GM15510 (cell line): ENCODE data around the gene AK8.

Experiments used
- POLR2A ChIP-seq: IDR thresholded peaks from 3 replicates; pipeline ENCODE4 v1.6.1; 2011; ENCODE audit warnings: borderline replicate concordance; ENCODE audit not compliant: insufficient read length; ENCODE audit errors: extremely low read depth

AK8 gene

DNA sequence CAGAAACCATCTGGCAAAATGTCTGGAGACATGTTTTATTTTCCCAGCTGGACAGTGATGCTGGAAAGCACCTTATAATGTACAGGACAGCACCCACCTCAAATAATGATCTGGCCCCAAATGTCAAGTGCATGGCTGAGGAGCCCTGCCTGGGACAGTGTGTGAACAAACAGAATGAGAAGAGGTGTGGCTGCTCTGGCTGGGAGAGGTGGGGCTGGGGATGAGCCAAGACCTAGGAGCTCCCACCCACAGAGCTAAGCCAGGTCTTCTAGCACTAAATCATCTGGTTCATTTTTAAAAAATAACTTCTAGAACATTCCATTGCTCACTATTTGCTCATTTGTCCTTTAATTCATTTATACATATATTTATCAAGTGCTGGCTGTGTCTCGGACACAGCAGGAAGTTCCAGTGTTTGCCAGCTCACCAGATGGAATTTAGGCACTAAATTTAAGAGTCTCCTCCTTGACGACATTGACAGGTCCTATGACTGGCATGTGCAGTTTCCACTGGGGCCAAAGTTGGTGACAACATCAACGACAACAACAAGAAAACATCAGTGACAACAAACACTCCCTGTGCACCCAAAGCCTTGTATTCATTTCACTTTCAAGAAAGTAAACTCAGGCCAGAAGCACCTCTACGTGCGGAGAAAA lies 148.7 kb downstream of the AK8 start:
- TF ChIP-seq POLR2A = no peak

DNA sequence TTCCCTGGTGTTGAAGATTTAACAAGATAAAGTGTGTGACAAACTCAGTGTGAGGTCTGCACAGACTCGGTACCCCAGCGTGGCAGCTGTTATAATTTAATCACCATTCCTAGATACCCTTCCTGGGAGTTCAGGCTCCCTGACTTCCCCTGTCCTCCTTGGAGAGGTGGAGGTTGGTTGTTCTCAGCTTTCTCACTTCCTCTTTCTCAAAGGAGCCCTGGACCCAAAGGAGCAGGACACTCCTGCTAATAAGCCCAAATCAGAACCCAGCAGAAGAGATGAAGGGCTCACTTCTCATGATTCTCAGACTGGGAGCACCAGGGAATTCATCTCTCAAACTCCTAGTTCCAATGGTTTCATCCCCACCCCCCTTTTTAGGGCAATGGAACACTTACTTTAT lies 149.6 kb downstream of the AK8 start:
- no peak for TF ChIP-seq POLR2A

DNA sequence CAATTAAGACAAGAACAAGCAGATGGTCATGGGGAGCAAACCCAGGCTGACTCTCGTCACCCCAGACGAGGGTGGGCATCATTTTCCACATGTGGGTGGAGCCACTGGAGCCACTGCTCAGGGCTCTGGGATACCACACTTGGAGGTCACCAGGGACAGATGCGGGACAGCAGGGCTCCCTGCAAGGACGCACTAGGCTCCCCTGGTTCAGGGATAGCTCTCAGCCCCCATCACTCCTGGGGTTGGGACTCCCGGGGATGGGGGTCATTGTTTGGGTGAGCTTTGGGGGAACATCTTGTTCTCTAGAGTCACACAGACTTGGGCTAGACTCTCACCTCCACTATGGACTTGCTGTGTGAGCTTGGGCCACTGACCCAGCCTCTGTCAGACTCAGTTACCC lies 150.0 kb downstream of the AK8 start:
- no peak for TF ChIP-seq POLR2A

DNA sequence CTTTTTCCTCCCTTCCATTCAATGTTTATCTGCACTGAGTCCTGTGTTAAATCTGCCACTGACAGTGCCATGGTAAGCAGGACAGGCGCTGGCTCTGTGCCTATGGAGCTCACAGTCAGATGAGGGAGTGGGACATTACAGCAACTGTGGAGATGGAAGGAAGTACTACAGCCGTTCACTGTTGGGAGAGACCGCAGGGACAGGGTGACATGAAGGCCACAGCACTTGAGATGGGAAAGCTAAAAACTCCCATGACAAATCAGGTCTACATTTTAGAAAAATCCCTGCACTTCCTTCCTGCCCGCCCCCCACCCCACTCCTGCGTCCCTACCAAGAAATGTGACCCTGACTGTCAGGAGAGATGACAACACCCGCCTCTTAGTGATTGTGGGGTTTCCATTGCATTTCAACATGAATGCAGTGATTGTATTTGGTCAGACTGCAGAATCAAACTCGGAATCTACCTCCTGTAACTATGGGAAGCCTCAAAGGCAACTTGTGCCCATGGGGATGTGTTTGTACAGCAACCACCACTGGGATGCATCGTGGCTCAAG lies 151.4 kb downstream of the AK8 start:
- TF ChIP-seq POLR2A = no peak

DNA sequence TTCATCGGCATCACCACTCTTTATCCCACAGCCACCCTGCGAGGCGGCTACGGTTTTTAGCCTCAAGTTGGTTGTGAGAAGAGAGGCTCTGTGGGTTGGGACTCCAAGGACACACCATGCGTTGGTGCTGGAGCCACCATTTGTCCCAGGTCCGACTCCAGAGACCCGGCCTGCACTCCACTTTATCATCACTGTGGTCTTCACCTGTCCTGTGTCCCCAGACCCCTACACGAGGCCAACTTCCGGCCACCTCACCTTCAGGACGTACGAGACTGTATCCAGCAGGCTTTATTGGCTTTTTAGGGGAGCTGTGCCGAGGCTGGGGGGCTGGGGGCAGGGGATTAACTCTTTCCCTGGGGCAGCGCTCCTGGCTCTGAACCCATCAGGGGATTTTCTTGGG lies 152.8 kb downstream of the AK8 start:
- no peak for TF ChIP-seq POLR2A

DNA sequence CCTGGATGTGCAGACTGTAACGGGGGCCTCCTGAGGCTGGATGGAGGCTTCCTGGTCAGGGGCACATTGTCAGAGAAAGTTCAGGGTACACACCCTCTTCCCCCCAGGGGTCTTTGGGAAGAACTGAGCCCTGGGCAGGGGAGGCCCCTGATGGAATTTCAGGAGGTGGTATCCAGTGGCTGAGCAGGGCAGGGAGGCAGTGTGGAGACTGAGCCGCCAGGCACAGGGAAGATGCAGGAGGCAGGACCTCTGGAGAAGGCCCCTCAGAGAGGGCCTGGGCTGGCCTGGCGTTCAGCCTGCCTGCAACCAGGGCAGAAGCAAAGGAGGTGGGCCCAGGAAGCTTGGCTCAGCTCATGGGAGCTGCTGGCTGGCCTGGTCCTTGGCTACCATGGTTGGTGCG lies 154.3 kb downstream of the AK8 start:
- no peak for TF ChIP-seq POLR2A

DNA sequence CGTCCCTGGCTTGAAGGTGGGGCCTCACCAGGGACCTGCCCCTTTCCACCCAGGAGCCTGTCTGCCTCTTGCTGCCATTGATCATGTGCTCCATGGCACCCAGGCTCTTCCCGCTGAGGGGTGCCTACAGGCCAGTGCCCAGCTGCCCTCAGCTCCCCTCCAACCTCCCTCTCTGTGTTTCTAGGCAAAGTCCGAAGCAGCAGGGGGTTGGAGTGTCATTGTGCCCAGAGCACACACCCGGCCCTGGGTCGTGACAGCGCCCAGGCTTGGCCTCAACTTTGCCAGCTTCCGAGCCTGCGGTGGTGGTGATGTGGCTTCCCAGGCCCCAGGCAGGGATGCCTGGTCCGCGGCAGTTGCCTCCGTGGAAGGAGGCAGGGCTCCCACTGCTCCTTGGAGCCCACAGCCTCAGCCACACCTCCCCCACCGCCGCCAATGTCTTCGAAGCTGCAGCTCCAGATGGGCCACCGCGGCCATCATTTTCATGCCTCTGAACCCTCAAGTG lies 155.5 kb downstream of the AK8 start:
- no peak for TF ChIP-seq POLR2A

DNA sequence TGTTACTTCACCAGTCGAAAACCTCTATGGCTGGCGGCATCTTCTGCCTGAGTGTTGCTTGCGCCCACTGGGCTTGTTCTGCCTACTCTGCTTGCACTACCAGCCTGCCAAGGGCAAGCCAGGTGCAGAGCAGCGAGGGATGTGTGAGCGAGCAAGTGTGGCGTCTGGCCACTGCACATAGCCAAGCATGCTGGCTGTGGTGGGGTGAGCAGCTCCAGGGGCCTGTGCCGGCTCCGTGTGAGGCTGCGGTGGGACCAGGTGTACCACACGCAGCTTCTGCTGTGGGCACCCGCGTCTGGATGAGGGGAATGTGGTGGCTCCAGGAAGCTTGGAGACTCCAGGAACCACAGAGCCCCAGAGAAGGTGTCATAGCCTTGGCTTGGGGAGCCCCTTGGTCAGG lies 156.4 kb downstream of the AK8 start:
- TF ChIP-seq POLR2A = no peak

DNA sequence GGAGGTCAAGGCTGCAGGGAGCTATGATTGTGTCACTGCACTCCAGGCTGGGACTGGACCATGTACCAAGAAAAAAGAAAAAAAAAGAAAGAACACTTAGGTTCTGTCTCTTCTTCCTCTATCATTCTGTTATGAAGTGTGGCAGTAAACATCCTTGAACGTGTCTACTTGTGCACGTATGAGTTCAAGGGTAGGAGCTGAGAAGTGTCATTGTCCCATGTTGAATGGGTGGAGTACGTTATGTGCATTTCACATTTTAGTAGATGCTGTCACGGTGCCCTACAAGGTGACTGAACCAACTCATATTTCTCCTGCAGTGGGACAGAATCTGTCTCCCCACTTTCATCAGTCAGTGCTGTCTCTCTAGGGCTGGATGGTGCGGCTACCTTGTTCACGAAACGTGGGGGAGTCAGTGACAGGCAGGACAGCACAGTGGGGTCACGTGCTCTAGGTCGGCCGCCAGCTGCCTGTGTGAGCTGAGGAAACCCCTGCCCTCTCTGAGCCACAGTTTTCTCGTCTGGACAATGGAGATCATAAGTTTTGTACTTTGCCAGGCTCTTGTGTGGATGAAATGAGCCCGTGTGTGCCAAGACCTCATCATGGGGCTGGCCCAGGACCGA lies 160.6 kb downstream of the AK8 start:
- no peak for TF ChIP-seq POLR2A

DNA sequence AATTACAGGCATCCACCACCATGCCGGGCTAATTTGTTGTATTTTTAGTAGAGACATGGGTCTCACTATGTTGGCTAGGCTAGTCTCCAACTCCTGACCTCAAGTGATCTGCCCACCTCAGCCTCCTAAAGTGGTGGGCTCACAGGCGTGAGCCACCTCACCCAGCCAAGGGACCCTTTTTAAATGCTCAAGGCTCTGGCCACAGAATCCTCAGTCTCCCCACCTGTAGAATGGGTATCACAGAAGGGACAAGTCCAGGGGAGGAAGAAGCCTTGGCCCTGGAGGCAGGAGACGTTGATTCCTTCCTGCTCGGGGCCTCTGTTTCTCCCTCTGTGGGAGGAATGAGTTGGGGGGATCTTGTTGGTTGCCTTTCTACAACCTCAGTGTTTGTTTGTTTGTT lies 162.1 kb downstream of the AK8 start:
- TF ChIP-seq POLR2A = no peak

DNA sequence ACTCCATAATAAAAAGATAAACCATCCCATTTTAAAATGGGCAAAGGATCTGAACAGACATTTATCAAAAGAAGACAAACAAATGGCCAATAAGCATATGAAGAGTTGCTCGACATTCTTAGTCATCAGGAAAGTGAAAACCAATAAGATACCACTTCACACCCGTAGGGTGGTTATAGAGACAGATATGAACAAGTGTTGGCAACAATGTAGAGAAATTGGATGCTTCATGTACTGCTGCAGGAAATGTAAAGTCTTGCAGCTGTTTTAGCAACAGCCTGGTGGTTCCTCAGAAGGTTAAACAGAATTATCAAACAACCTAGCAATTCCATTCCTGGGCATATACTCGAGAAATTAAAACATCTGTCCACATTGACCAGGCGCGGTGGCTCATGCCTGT lies 165.3 kb downstream of the AK8 start:
- no peak for TF ChIP-seq POLR2A

DNA sequence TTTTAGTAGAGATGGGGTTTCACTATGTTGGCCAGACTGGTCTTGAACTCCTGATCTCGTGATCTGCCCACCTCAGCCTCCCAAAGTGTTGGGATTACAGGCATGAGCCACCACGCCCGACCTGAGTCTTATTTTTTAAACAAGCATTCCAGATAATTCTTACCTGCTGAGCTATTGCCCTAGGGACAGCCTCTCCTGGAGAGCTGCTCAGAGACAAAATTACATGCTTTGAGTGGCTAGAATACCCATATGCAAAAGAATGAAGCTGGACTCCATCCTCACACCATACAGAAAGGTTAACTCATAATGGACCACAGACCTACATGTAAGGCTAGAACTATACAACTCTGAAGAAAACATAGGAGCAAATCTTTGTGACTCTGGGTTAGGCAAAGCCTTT lies 166.2 kb downstream of the AK8 start:
- TF ChIP-seq POLR2A = no peak

DNA sequence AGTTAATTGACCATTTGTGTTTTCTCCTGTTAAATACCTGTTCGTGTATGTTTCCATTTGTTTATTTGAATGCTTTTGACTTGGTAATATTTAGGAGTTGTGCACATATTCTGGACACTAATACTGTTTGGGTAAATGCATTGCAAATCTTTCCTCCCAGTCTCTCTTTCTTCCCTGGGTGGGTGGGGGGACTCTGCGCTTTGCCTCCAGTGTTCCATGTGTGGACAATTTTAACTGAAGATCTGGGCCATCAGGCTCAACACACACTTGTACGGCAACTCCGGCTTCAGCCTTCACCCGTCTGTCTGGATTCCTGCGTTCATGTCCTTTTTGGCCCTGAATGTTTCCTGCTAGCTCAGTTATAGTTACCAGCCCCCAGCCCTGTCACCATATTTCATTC lies 167.8 kb downstream of the AK8 start:
- TF ChIP-seq POLR2A = no peak

DNA sequence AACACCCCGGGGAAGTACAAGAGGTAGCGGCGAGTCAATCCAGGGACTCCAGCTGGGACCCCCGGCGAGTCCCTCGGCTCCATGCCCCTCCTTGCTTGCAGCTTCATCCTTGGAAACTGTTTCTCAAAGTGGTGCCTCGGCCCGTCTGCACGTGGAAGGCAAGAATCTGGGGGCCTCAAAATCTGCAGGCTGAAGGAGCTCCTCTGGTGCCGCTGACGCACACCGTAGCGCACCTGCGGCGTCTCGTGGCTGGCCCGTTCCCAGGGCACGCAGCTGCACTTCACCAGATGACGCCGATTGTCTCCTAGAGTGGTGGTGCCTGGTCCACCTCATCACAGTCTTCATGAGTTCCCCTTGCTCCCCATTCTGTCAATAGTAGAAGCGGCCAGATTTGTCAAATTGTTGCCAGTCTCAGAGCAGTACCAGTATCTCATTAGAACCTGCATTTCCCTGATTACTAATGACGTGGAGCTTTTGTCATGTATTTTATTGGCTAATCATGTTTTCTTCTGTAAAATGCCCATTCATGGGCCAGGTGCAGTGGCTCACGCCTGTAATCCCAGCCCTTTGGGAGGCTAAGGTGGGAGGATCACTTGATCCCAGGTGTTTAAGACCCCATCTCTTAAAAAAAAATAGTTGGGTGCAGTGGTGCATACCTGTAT lies 169.2 kb downstream of the AK8 start:
- no peak for TF ChIP-seq POLR2A

DNA sequence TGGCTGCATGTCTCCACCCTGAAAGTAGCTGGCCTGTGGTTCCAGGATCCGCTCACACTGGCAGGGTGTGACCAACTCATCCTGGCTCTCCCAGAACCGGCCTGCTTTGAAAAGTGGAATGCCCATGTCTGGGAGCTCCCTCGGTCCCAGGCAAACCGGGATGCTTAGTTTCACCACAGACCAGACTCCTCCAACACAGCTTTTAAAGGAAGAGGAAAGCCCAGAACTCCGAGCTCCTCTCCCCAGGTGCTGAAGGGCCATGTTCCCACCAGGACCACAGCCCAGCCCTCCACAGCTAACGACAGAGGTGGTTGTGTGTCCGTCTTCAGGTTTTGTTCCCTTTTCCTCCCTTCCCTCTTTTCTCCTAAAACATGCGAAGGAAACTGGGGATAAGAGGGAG lies 169.8 kb downstream of the AK8 start:
- no peak for TF ChIP-seq POLR2A

DNA sequence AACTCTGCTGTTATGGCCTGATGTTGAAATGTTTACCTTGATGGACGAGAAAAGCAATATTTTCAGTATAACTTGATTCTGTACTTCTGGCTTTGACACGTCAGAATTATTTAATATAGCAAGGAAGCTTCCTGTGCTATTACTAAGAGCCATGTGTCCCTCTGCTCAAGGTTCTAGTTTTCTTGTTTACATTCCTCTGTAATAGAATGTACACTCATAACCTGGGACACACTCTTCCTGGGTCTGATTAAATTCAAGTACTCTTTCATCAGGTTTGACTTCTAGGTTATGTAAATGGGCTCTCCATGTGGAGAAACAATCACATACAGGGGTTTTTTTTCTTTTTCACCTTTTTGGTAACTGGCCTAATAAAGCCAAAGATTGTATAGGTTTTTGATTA lies 174.7 kb downstream of the AK8 start:
- no peak for TF ChIP-seq POLR2A
